Measurements from ENCODE around the gene MEF2D.

MEF2D gene

GRCh38 chr1:156448134-156448967, 52.2 kb downstream of the MEF2D start:
- no peak for DNase-seq (ENCODE audit: low read depth in 1 of 2, low spot score in 1 of 2)

GRCh38 chr1:156445789-156446263, 54.7 kb downstream of the MEF2D start:
- DNase-seq (ENCODE audit: low read depth in 1 of 2, low spot score in 1 of 2) = peak; percentile 73 to 81

GRCh38 chr1:156444407-156445001, 56.1 kb downstream of the MEF2D start:
- DNase-seq (ENCODE audit: low read depth in 1 of 2, low spot score in 1 of 2) = peak in 1 of 2 donors; percentile 32

- DNase-seq (ENCODE audit: low read depth in 1 of 2, low spot score in 1 of 2) = no peak
These were observed 57.3 kb downstream of the MEF2D start for GRCh38 chr1:156443286-156443685.

GRCh38 chr1:156440654-156441437, 59.7 kb downstream of the MEF2D start:
- DNase-seq (ENCODE audit: low read depth in 1 of 2, low spot score in 1 of 2) = no peak

GRCh38 chr1:156439777-156440183, 60.8 kb downstream of the MEF2D start:
- DNase-seq (ENCODE audit: low read depth in 1 of 2, low spot score in 1 of 2) = no peak

GRCh38 chr1:156439036-156439776, 61.4 kb downstream of the MEF2D start:
- no peak for DNase-seq (ENCODE audit: low read depth in 1 of 2, low spot score in 1 of 2)

GRCh38 chr1:156438278-156438987, 62.1 kb downstream of the MEF2D start:
- no peak for DNase-seq (ENCODE audit: low read depth in 1 of 2, low spot score in 1 of 2)

- DNase-seq (ENCODE audit: low read depth in 1 of 2, low spot score in 1 of 2) = no peak
These were observed 63.3 kb downstream of the MEF2D start for GRCh38 chr1:156437037-156437867.

GRCh38 chr1:156436141-156437036, 64.2 kb downstream of the MEF2D start:
- DNase-seq (ENCODE audit: low read depth in 1 of 2, low spot score in 1 of 2) = no peak

- DNase-seq (ENCODE audit: low read depth in 1 of 2, low spot score in 1 of 2) = no peak
These were observed 64.9 kb downstream of the MEF2D start for GRCh38 chr1:156435545-156436140.

- no peak for DNase-seq (ENCODE audit: low read depth in 1 of 2, low spot score in 1 of 2)
These were observed 65.5 kb downstream of the MEF2D start for GRCh38 chr1:156434989-156435544.

- DNase-seq (ENCODE audit: low read depth in 1 of 2, low spot score in 1 of 2) = no peak
These were observed 67.0 kb downstream of the MEF2D start for GRCh38 chr1:156433602-156434001.

- no peak for DNase-seq (ENCODE audit: low read depth in 1 of 2, low spot score in 1 of 2)
These were observed 67.5 kb downstream of the MEF2D start for GRCh38 chr1:156433032-156433431.

- no peak for DNase-seq (ENCODE audit: low read depth in 1 of 2, low spot score in 1 of 2)
These were observed 67.9 kb downstream of the MEF2D start for GRCh38 chr1:156432669-156433018.

- DNase-seq (ENCODE audit: low read depth in 1 of 2, low spot score in 1 of 2) = no peak
These were observed 68.6 kb downstream of the MEF2D start for GRCh38 chr1:156431769-156432668.

GRCh38 chr1:156431366-156431765, 69.2 kb downstream of the MEF2D start:
- DNase-seq (ENCODE audit: low read depth in 1 of 2, low spot score in 1 of 2) = no peak
